HG03097 (cell line): ENCODE data around the gene BCL3.
A peak's percentile ranks its signal among the peaks of the same experiment; 100 is the strongest.
"Not testable (repeated sequence)": the region's sequence is repeated elsewhere in the genome, so short reads cannot be mapped to it uniquely, and the experiment has no call there.

Experiments
- ATAC-seq: cut with Tn5 transposase; IDR thresholded peaks from one replicate; pipeline ENCODE4 v1.9.1; 2021; ENCODE audit not compliant: unreplicated experiment, low FRiP score

The BCL3 gene

DNA sequence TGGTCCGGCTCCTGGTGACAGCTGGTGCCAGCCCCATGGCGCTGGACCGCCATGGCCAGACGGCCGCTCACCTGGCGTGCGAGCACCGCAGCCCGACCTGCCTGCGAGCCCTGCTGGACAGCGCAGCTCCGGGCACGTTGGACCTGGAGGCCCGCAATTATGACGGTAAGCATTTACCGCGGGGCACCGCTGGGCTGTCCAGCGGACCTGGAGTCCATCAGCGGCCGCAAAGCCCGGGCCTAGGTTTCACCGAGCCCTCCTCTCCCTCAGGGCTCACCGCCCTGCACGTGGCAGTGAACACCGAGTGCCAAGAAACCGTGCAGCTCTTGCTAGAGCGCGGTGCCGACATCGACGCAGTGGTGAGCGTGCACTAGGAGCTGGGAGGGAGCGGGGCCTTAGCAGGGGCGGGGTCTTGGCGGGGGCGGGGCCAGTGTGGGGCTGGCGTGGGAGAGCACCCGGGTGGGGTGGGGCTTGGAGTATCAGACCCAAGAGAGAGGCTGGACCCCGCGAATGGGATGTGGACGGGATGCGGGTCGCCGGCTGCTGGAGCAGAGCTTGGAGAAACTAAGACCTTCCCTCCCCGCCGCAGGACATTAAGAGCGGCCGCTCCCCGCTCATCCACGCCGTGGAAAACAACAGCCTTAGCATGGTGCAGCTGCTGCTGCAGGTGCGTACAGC is 8.7 kb downstream of the BCL3 start:
- no peak for ATAC-seq

- ATAC-seq, result no peak
Measured at GRCh38 chr19:44757735-44758505, 9.4 kb downstream of the BCL3 start.

- ATAC-seq, result no peak
Measured at GRCh38 chr19:44758596-44758995, 10.1 kb downstream of the BCL3 start.

DNA sequence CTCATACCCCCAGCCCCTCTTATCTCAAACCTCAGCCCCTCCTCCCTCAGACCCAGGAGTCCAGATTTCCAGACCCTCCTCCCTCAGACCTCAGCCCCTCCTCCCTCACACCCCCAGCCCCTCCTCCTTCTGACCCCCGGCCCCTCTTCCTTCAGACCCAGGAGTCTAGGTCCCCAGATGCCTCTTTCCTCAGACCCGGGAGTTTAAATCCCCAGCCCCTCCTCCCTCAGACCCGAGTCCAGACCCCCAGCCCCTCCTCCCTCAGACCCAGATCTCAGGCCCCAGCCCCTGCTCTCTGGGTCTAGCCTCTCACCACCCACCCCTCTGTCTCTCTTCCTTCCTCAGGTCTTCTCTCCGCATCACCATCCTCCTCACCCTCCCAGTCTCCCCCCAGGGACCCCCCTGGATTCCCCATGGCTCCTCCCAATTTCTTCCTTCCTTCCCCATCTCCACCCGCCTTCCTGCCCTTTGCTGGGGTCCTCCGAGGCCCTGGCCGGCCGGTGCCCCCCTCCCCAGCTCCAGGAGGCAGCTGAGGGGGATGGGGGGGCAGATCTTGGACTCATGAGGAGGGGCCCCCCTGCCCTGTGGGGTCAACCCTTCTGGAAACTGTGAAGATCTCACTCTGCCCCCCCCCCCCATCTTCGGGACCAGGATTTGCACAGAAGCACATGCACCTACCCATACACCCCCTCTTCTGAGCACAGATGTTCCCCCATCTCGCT is 10.7 kb downstream of the BCL3 start:
- no peak for ATAC-seq

DNA sequence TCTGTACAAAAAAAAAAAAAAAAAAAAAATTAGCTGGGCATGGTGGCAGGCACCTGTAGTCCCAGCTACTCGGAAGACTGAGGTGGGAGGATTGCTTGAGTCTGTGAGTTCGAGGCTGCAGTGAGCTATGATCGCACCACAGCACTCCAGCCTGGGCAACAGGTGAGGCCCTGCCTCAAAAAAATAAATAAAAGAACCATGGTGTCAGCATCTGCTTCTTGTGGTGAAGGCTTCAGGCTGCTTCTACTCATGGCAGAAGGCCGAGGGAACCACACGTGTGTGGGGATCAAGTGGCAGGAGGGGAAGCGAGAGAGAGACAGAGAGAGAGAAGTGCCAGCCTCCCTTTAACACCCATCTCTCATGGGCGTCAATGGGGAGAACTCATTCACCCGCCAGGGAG is 13.5 kb downstream of the BCL3 start:
- ATAC-seq, result no peak

DNA sequence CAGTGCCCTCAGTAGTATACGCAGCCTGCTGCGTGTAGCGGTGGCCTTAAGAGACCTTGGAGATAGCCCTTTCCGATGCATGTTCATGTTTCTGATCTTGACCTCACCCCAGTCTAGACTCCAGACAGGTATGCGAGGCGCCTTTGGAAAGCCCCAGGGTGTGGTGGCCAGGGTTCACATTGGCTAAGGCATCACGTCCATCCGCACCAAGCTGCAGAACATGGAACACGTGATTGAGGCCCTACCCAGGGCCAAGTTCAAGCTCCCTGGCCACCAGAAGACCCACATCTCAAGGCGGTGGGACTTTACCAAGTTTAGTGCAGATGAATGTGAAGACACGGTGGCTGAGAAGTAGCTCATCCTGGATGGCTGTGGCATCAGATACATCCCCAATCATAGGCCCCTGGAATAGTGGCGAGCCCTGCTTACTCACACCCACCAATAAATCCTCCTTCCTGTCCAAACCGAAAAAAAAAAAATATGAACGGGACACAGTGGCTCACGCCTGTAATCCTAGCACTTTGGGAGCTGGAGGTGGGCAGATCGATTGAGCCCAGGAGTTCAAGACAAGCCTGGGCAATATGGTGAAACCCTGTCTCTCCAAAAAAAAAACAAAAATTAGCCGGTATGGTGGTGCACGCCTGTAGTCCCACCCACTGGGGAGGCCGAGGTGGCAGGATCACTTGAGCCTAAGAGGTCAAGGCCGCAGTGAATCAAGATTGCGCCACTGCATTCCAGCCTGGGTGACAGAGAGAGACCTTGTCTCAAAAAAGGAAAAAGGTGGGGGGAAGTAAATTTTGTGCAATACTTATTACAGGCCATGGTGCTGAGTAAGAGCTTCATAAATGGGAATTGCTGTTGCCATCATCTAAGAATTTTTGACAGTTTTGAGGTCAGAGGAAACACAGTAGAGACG is 16.8 kb downstream of the BCL3 start:
- no peak for ATAC-seq

DNA sequence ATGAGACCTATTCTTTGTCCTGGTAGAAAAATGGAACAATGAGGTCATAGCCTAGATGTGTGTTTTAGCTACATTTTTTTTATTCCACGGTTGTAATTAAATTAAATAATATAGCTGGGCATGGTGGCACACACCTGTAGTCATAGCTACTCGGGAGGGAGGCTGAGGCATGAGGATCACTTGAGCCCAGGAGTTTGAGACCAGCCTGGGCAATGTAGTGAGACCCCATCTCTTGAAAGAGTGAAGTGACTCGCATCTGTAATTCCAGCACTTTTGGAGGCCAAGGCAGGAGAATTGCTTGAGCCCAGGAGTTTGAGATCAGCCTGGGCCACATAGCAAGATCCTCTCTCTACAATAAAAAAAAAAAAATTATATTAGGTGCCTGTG is 17.4 kb downstream of the BCL3 start:
- ATAC-seq, result no peak

- no peak for ATAC-seq
Measured at GRCh38 chr19:44767295-44768180, 19.0 kb downstream of the BCL3 start.

GRCh38 chr19:44770550-44771257 is 22.2 kb downstream of the BCL3 start:
- ATAC-seq, result peak; percentile 96

GRCh38 chr19:44772144-44772543 is 23.6 kb downstream of the BCL3 start:
- ATAC-seq, result not testable (repeated sequence)

DNA sequence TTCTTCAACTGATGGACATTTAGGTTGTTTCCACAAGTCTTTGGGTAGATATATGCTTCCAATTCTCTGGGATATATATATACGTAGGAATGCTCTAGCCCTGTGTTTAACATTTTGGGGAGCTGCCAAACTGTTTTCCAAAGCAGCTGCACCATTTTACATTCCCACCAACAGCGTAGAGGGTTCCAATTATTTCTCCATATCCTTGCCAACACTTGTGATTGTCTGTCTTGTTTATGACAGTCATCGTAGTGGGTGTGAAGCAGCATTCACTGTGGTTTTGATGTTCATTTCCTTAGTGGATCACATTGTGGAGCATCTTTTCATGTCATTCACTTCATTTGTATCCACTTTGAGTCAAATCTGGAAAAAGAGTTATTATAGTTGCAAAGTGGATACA is 24.5 kb downstream of the BCL3 start:
- ATAC-seq, result no peak

DNA sequence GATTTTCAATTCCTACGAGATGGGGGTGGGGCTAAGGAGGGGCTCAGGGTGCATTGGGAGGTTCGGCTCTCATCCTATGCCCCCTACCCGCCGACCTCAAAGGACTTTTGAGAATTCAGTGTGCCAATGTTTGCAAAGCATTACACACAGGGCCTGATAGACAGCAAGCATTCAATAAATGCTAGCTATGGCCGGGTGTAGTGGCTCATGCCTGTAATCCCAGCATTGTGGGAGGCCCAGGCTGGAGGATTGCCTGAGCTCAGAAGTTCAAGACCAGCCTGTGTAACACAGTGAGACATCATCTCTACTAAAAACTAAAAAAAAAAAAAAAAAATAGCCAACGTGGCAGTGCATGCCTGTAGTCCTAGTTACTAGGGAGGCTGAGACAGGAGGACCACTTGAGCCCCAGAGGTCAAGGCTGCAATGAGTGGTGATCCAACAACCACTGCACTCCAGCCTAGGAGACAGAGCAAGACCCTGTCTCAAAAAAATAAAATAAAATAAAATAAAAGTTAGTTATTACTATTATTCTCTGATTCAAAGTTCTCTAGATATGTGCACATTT is 27.2 kb downstream of the BCL3 start:
- no peak for ATAC-seq

- no peak for ATAC-seq
Measured at GRCh38 chr19:44776402-44777096, 28.0 kb downstream of the BCL3 start.

DNA sequence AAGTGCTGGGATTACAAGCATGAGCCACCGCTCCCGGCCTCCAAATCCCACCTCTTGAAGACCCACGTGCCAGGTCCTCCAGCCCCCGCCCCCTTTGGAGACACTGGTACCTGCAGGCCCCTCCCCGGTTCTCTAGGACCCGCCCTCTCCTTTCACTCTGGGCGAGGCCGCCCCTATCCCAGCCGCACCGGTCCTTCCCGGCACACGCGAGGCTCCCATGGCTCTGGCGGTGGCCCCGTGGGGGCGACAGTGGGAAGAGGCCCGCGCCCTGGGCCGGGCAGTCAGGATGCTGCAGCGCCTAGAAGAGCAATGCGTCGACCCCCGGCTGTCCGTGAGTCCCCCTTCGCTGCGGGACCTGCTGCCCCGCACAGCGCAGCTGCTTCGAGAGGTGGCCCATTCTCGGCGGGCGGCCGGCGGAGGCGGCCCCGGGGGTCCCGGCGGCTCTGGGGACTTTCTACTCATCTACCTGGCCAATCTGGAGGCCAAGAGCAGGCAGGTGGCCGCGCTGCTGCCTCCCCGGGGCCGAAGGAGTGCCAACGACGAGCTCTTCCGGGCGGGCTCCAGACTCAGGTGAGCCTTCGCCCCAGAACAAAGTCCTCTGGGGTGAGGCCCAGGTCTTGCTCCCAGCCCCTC is 29.3 kb downstream of the BCL3 start, which contains the start of gene CBLC:
Gene CBLC, plus strand, starts transcription at position 176 of the 633 bp plus-strand sequence. Its CDS starts 42 bp downstream, at position 218.
- no peak for ATAC-seq

DNA sequence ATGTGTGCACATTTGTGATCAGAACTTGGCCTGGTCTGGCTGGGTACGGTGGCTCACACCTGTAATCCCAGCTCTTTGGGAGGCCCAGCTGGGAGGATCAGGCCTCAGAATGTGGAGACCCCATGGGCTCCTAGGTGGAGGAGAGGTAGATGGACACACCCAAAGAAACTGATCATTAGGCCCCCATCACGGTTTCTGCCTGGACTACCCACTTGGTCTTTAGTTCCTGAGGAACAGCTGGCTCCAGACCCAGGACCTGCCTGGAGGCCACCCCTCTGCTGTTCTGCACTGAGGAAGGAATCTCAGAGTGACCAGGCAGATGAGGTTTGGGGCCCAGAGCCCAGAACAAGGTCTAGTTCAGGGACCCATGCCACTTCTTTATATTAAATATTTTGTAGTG is 30.6 kb downstream of the BCL3 start:
- no peak for ATAC-seq

GRCh38 chr19:44781694-44782093 is 33.2 kb downstream of the BCL3 start:
- not testable (repeated sequence) for ATAC-seq

GRCh38 chr19:44782729-44783128 is 34.2 kb downstream of the BCL3 start:
- no peak for ATAC-seq
